ENCODE results near the gene EFNA2. TPM values are rescaled to one million over a fixed set of nuclear protein-coding genes. Genes with fewer than 3 reads are reported as not detected.

Gene EFNA2
- total and polyA plus RNA-seq, 2 of the 8 experiments (the other 6 are each of a cell fraction or from before 2014, with no cell fraction given): 4.0 to 7.0 TPM

- Histone ChIP-seq H3K79me2 (ENCODE audit: control insufficient read depth in 1 of 2, insufficient read depth in 2 of 2, low read length in 2 of 2) (peaks cover 0 to 13% of the 10 kb centered on the region in 2 experiments; a peak in 2 of 4 replicates), H3K27me3 (replicated peaks in 1 of 4; ENCODE audit: control insufficient read depth in 3 of 4, extremely low read depth in 1 of 4, insufficient read depth in 3 of 4, low read length in 3 of 4) (no peaks in the 10 kb centered on the region; a peak in 1 of 7 replicates), H2BK12ac (ENCODE audit: low read depth, low read length) (peak overlapping the region; percentile 60; the same call in 1 of the 2 replicates), H4K20me1 (replicated peaks in 1 of 2; ENCODE audit: control insufficient read depth in 1 of 2, insufficient read depth in 2 of 2, low read length in 2 of 2) (peaks cover 16 to 25% of the 10 kb centered on the region in 2 experiments), H3K4me3 (ENCODE audit: extremely low read depth in 1 of 4, insufficient read depth in 2 of 4, low read depth in 3 of 4, low read length in 4 of 4) (peak overlapping the region in 1 of 4 experiments; percentile 77; a peak in 2 of 8 replicates), H3K36me3 (ENCODE audit: control insufficient read depth in 2 of 4, insufficient read depth in 4 of 4, low read length in 3 of 4) (peaks cover 18 to 41% (median 23%) of the 10 kb centered on the region in 4 experiments), H3K23me2 (ENCODE audit: low read depth, low read length) (peaks cover 18% of the 10 kb centered on the region; the same call in 1 of the 2 replicates), H4K8ac (ENCODE audit: extremely low read depth, insufficient read depth, low read length) (0 out of 2 replicates have a peak overlapping the region, but pooled peaks have one; percentile 54), H3K27ac (ENCODE audit: low read depth, low read length) (peak overlapping the region; percentile 34; the same call in 1 of the 2 replicates), H2BK120ac (replicated peaks; ENCODE audit: low read depth, low read length) (no peak overlapping the region), H3K9me3 (ENCODE audit: insufficient read depth in 2 of 2, low read depth in 1 of 2, low read length in 1 of 2) (no peaks in the 10 kb centered on the region), H3K18ac (ENCODE audit: extremely low read depth, low read length) (peak overlapping the region; percentile 95), H2BK5ac (ENCODE audit: low read depth, low read length) (peak overlapping the region; percentile 81), H2AK5ac (ENCODE audit: low read depth, low read length) (peak overlapping the region; percentile 26; the same call in 1 of the 2 replicates), H3K56ac (replicated peaks; ENCODE audit: insufficient read length, low read depth, low read length) (no peak overlapping the region), H3K14ac (ENCODE audit: insufficient read length) (no peak overlapping the region), H2BK20ac (ENCODE audit: low read length) (no peak overlapping the region), H3K79me1 (ENCODE audit: low read depth, low read length) (peaks cover 8% of the 10 kb centered on the region; the same call in 1 of the 2 replicates), H2BK15ac (ENCODE audit: low read length) (no peak overlapping the region), H3K4ac (replicated peaks; ENCODE audit: insufficient read length, low read depth, low read length) (no peak overlapping the region), H3K9ac (replicated peaks in 1 of 4; ENCODE audit: extremely low read depth in 1 of 4, low read depth in 3 of 4, low read length in 3 of 4) (no peak overlapping the region), H3K23ac (ENCODE audit: insufficient read length) (no peak overlapping the region), H3K4me2 (ENCODE audit: insufficient read depth in 1 of 2, low read depth in 2 of 2, low read length in 2 of 2) (peak overlapping the region; percentile 83 to 94), H4K5ac (ENCODE audit: insufficient read length, low read depth, low read length) (no peak overlapping the region), H2AFZ (ENCODE audit: low read length) (no peak overlapping the region), H4K91ac (replicated peaks; ENCODE audit: insufficient read length, low read length) (no peak overlapping the region), H3K4me1 (replicated peaks in 1 of 4; ENCODE audit: control insufficient read depth in 3 of 4, insufficient read depth in 4 of 4, low read length in 3 of 4) (peaks cover 0 to 45% (median 29%) of the 10 kb centered on the region in 4 experiments; a peak in 6 of 7 replicates)
- 37% methylated on average over 13 of the region's 17 CpGs; no CpG with 5 or more reads in 1 of the 2 experiments for WGBS, 2 experiments (ENCODE audit: extremely low coverage in 1 of 2, insufficient coverage in 1 of 2, insufficient read length in 1 of 2, insufficient replicate concordance in 2 of 2, low coverage in 1 of 2, low lambda C conversion rate in 2 of 2, missing lambda C conversion rate in 1 of 2)
- ChIA-PET CTCF (ENCODE audit: partially characterized antibody) (interaction anchor here (0.6 to 15.9 kb wide), 3 partner anchors 8 to 584 kb away, joined by 3 to 212 read pairs (median 4); partner anchors contain the start of gene ATP5F1D), POLR2A (ENCODE audit: partially characterized antibody) (interaction anchor here (1.0 to 19.4 kb wide), 6 partner anchors 4 to 232 kb away, joined by 3 to 456 read pairs (median 343); partner anchors contain the start of genes ATP5F1D, CBARP, CIRBP and CNN2)
- DNase-seq (ENCODE audit: low read depth in 1 of 2, low spot score in 2 of 2): no peak
- no peak for FAIRE-seq
- TF ChIP-seq GABPA (IDR thresholded peaks at IDR 0.05; ENCODE audit: borderline replicate concordance, insufficient read depth, low read length): 0 out of 2 replicates have a peak, but pooled peaks have one; percentile 56
- TF ChIP-seq JUND (IDR thresholded peaks at IDR 0.05; ENCODE audit: low read length): no peak
- no peak for TF ChIP-seq BACH1 (IDR thresholded peaks at IDR 0.05; ENCODE audit: low read length)
- TF ChIP-seq POLR2AphosphoS5 (IDR thresholded peaks at IDR 0.05; ENCODE audit: low read depth, low read length): peak; percentile 98
- no peak for TF ChIP-seq TCF12 (IDR thresholded peaks at IDR 0.05; ENCODE audit: low read depth, low read length)
- TF ChIP-seq HDAC2 (IDR thresholded peaks at IDR 0.05; ENCODE audit: borderline replicate concordance in 1 of 2, low read depth in 2 of 2, low read length in 2 of 2): 0 out of 4 replicates have a peak, but pooled peaks of 1 of the 2 experiments have one; percentile 43
- TF ChIP-seq MAX (IDR thresholded peaks at IDR 0.05): peak; percentile 17; the same call in 1 of the 2 replicates
- peak; percentile 69; the same call in 1 of the 2 replicates for TF ChIP-seq ATF2 (IDR thresholded peaks at IDR 0.05; ENCODE audit: low read length)
- TF ChIP-seq POLR2A (IDR thresholded peaks at IDR 0.05; ENCODE audit: control extremely low read depth in 1 of 2, low read depth in 2 of 2, low read length in 2 of 2): peak; percentile 73 to 96
Measured at GRCh38 chr19:1259206-1259875, 26.3 kb upstream of the EFNA2 start.
